Measurements from ENCODE around the gene RNASEL.

DNA sequence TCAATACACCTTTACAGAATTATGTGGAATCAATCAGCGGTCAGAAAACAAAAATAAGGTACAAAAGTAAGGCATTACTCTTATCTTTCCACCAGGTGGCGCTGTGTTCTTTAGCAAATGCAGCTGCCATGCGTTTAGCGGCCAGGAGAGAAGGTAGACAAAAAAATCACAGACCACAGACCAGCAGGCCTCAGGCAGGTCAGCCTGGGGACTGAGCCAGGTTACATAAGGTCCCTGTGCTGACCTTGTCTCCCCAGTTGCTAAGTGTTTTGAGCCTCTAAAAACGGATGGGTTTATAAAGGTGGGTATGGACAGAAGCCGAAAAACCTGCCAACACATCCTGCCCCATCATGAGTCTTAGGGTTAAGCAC, 12.3 kb upstream of the RNASEL start:
- no peak for TF ChIP-seq ISL1 (CRISPR knock-in tag; IDR thresholded peaks at IDR 0.05)
- TF ChIP-seq TOX (CRISPR knock-in tag; IDR thresholded peaks at IDR 0.05; ENCODE audit: borderline replicate concordance): no peak
- TF ChIP-seq PATZ1 (CRISPR knock-in tag; IDR thresholded peaks at IDR 0.05; ENCODE audit: borderline replicate concordance): no peak
- TF ChIP-seq ZC3H10 (CRISPR knock-in tag; IDR thresholded peaks at IDR 0.05): no peak
- no peak for TF ChIP-seq GLIS3 (CRISPR knock-in tag; IDR thresholded peaks at IDR 0.05)
- TF ChIP-seq ZNF70 (CRISPR knock-in tag; IDR thresholded peaks at IDR 0.05): no peak
- no peak for TF ChIP-seq ESRRG (CRISPR knock-in tag; IDR thresholded peaks at IDR 0.05)
- no peak for TF ChIP-seq RARB (CRISPR knock-in tag; IDR thresholded peaks at IDR 0.05)
- no peak for TF ChIP-seq ZFP30 (CRISPR knock-in tag; IDR thresholded peaks at IDR 0.05)
- no peak for TF ChIP-seq CREB5 (CRISPR knock-in tag; IDR thresholded peaks at IDR 0.05; ENCODE audit: low read depth)
- no peak for TF ChIP-seq SNAI2 (CRISPR knock-in tag; IDR thresholded peaks at IDR 0.05)
- no peak for TF ChIP-seq ZNF8 (CRISPR knock-in tag; IDR thresholded peaks at IDR 0.05)
- no peak for TF ChIP-seq ARNTL (CRISPR knock-in tag; IDR thresholded peaks at IDR 0.05; ENCODE audit: borderline replicate concordance, low read depth)
- TF ChIP-seq ZFP3 (CRISPR knock-in tag; IDR thresholded peaks at IDR 0.05): no peak

All from SK-N-SH treated with all-trans-retinoic acid at 6 μM for 48 hours (cell line).